ENCODE data around the gene DDC. TPM values are rescaled to one million over a fixed set of nuclear protein-coding genes. Genes with fewer than 3 reads are reported as not detected.

The DDC gene
- total and polyA plus RNA-seq, 2 donors (not counting 1 experiment from before 2014, with no cell fraction given), result not detected

- Histone ChIP-seq H4K20me1 (ENCODE audit: control insufficient read depth, insufficient read depth, low read length, poor library complexity, severe bottlenecking) (no peaks in the 10 kb centered on the region), H2AFZ (ENCODE audit: insufficient read depth, low read depth, low read length, poor library complexity, severe bottlenecking) (no peak overlapping the region), H3K79me2 (ENCODE audit: control insufficient read depth, insufficient read depth, low read length) (no peaks in the 10 kb centered on the region), H3K4me2 (replicated peaks; ENCODE audit: low read depth, low read length, poor library complexity, severe bottlenecking) (no peak overlapping the region), H3K27ac (ENCODE audit: low read length in 2 of 2) (no peak overlapping the region), H3K9ac (ENCODE audit: low read length) (no peak overlapping the region), H3K27me3 (replicated peaks in 1 of 4; ENCODE audit: control extremely low read depth in 1 of 4, control insufficient read depth in 3 of 4, insufficient read depth in 4 of 4, low read length in 3 of 4) (no peaks in the 10 kb centered on the region), H3K9me3 (ENCODE audit: control extremely low read depth in 1 of 3, control insufficient read depth in 2 of 3, insufficient read depth in 1 of 3, low read length in 2 of 3) (no peaks in the 10 kb centered on the region), H3K4me1 (ENCODE audit: control insufficient read depth in 2 of 2, insufficient read depth in 2 of 2, low read length in 2 of 2) (peaks cover 0 to under 1% of the 10 kb centered on the region in 2 donors), H3K36me3 (replicated peaks in 1 of 2; ENCODE audit: control extremely low read depth in 1 of 2, control insufficient read depth in 1 of 2, extremely low read depth in 1 of 2, insufficient read depth in 2 of 2, low read length in 1 of 2) (no peaks in the 10 kb centered on the region), H3K4me3 (ENCODE audit: control extremely low read depth in 1 of 5, extremely low read depth in 1 of 5, insufficient read depth in 1 of 5, low read depth in 2 of 5, low read length in 4 of 5) (no peak overlapping the region)
- no CpG with 5 or more reads among the region's 3 CpGs for WGBS (ENCODE audit: insufficient coverage)
- CTCF ChIA-PET, result interaction anchor here (1.1 to 3.6 kb wide), 2 partner anchors 11 to 732 kb away, joined by 3 to 15 read pairs; no protein-coding TSS in a partner anchor
- Mint-ChIP-seq H3K4me1 (peaks cover 3% of the 10 kb centered on the region), H3K4me3 (no peak overlapping the region), H3K27ac (no peak overlapping the region), H3K9me3 (ENCODE audit: insufficient read depth) (no peaks in the 10 kb centered on the region), H3K27me3 (no peaks in the 10 kb centered on the region)
- POLR2A ChIA-PET, result no interaction called here
- DNase-seq (no peak), ATAC-seq (ENCODE audit: low read depth) (no peak)
- intact Hi-C loops (cut with micrococcal nuclease), result no loop called here
- TF ChIP-seq EZH2 (IDR thresholded peaks at IDR 0.05; ENCODE audit: borderline replicate concordance, insufficient read depth, low read depth, low read length, poor library complexity, severe bottlenecking), result no peak
- TF ChIP-seq, protein P1, sequence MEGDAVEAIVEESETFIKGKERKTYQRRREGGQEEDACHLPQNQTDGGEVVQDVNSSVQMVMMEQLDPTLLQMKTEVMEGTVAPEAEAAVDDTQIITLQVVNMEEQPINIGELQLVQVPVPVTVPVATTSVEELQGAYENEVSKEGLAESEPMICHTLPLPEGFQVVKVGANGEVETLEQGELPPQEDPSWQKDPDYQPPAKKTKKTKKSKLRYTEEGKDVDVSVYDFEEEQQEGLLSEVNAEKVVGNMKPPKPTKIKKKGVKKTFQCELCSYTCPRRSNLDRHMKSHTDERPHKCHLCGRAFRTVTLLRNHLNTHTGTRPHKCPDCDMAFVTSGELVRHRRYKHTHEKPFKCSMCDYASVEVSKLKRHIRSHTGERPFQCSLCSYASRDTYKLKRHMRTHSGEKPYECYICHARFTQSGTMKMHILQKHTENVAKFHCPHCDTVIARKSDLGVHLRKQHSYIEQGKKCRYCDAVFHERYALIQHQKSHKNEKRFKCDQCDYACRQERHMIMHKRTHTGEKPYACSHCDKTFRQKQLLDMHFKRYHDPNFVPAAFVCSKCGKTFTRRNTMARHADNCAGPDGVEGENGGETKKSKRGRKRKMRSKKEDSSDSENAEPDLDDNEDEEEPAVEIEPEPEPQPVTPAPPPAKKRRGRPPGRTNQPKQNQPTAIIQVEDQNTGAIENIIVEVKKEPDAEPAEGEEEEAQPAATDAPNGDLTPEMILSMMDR (IDR thresholded peaks at IDR 0.05), result no peak
Measured at GRCh38 chr7:50428911-50429310, 136.3 kb downstream of the DDC start.

DNA sequence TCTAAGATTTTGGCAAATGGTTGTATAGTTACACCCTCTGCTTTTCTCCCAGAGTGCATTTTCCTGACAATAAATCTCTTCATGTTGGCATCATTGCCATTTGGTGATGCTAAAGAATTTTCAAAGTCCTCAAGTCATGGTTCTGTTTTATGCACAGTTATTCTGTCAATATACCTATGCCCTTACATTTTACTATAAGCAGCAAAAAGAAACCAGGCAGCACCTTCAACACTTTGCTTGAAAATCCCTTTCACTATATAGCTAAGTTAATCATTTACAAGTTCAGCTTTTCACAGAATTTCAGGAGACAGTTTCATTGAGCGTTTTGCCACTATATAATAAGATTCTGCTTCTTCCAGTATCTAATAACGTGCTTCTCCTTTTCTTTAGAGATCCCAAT, 137.7 kb downstream of the DDC start:
- no peaks in the 10 kb centered on the region for H4K20me1 ChIP-seq (ENCODE audit: control insufficient read depth, insufficient read depth, low read length, poor library complexity, severe bottlenecking)
- H3K9ac ChIP-seq (ENCODE audit: low read length), result no peak overlapping the region
- no peak overlapping the region for H2AFZ ChIP-seq (ENCODE audit: insufficient read depth, low read depth, low read length, poor library complexity, severe bottlenecking)
- Mint-ChIP-seq H3K9me3 (ENCODE audit: insufficient read depth) (no peaks in the 10 kb centered on the region), H3K4me3 (no peak overlapping the region), H3K4me1 (peaks cover 8% of the 10 kb centered on the region), H3K27me3 (no peaks in the 10 kb centered on the region), H3K27ac (no peak overlapping the region)
- POLR2A ChIA-PET, result no interaction called here
- H3K27ac ChIP-seq (ENCODE audit: low read length in 2 of 2), result no peak overlapping the region
- intact Hi-C loops (cut with micrococcal nuclease), result no loop called here
- H3K4me3 ChIP-seq (ENCODE audit: control extremely low read depth in 1 of 5, extremely low read depth in 1 of 5, insufficient read depth in 1 of 5, low read depth in 2 of 5, low read length in 4 of 5), result no peak overlapping the region
- CTCF ChIA-PET, result interaction anchor here (1.1 to 3.6 kb wide), 3 partner anchors 10 to 733 kb away, joined by 3 to 18 read pairs (median 15); no protein-coding TSS in a partner anchor
- no peak for TF ChIP-seq EZH2 (IDR thresholded peaks at IDR 0.05; ENCODE audit: borderline replicate concordance, insufficient read depth, low read depth, low read length, poor library complexity, severe bottlenecking)
- TF ChIP-seq, protein P1 (IDR thresholded peaks at IDR 0.05), result no peak
- no peak for ATAC-seq (ENCODE audit: low read depth)
- no peak for DNase-seq
- H3K79me2 ChIP-seq (ENCODE audit: control insufficient read depth, insufficient read depth, low read length), result no peaks in the 10 kb centered on the region
- no peaks in the 10 kb centered on the region for H3K9me3 ChIP-seq (ENCODE audit: control extremely low read depth in 1 of 3, control insufficient read depth in 2 of 3, insufficient read depth in 1 of 3, low read length in 2 of 3)
- H3K4me2 ChIP-seq (replicated peaks; ENCODE audit: low read depth, low read length, poor library complexity, severe bottlenecking), result no peak overlapping the region
- peaks cover 0 to 4% of the 10 kb centered on the region in 2 donors for H3K4me1 ChIP-seq (ENCODE audit: control insufficient read depth in 2 of 2, insufficient read depth in 2 of 2, low read length in 2 of 2)
- no peaks in the 10 kb centered on the region for H3K27me3 ChIP-seq (replicated peaks in 1 of 4; ENCODE audit: control extremely low read depth in 1 of 4, control insufficient read depth in 3 of 4, insufficient read depth in 4 of 4, low read length in 3 of 4)
- WGBS (ENCODE audit: insufficient coverage), result 100% methylated on average over 2 of the region's 2 CpGs
- no peaks in the 10 kb centered on the region for H3K36me3 ChIP-seq (replicated peaks in 1 of 2; ENCODE audit: control extremely low read depth in 1 of 2, control insufficient read depth in 1 of 2, extremely low read depth in 1 of 2, insufficient read depth in 2 of 2, low read length in 1 of 2)
